Measurements from ENCODE around the gene RPL13A.
"Not testable (repeated sequence)": the region's sequence is repeated elsewhere in the genome, so short reads cannot be mapped to it uniquely, and the experiment has no call there.

Gene RPL13A

GRCh38 chr19:49487277-49488045 is at the start of gene RPL13A:
Gene RPL13A, plus strand, starts transcription at chr19:49487608. Its CDS starts 22 bp downstream, at chr19:49487630.
- peak; percentile 93 for DNase-seq

- DNase-seq = no peak
Measured at GRCh38 chr19:49438261-49438660, 49.1 kb upstream of the RPL13A start.

DNA sequence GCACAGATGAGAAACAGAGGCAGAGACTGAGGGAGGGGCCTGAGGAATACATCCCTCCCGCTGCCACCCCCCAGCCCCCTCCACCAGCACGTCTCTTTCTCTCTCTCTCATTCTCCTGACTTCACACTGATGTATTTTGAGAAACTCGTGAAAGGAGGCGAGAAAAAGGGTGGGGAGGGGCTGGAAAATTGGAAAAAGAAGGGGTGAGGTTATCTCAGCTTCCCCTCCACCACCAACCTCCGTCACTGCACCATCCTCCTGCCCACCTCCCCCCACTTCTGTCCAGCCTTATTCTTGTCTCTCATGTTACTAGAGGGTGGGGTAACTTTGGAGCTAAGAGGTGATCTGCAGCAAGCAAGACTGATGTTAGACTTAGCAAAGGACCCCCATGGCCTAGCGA is 47.6 kb upstream of the RPL13A start:
- DNase-seq = no peak

DNA sequence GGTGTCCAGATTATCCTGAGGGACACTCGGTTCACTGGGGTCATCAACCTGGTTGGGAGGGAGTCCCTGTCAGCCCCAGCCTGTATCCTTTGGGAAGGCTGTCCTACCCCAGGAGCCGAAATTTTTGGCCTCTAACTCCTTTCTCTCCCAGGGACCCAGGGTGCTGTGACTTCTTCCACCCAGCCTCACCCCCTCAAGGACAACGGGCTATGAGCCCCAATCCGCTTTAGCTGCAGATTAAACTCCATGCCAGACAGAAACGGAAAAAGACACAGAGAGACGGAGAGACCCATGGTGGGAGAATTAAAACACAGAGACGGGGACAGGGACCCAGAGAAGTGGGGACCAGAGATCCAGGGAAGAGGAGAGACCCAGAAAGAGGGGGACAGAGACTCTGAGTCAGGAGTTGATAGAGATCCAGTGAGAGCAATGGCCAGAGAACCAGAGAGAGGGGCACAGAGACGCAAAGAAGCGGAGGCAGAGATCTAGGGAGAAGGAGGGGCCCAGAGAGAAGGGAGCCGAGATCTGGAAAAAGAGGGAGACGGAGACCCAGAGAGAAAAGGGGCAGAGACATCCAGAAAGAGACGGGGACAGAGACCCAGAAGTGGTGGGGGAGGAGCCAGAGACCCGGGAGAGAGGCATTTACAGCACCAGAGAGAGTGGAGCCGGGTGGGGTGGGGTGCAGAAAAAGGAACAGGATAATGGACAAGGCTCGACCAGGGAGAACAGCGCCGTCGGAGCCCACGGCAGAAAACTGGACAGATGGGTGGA is 46.8 kb upstream of the RPL13A start:
- DNase-seq = no peak

DNA sequence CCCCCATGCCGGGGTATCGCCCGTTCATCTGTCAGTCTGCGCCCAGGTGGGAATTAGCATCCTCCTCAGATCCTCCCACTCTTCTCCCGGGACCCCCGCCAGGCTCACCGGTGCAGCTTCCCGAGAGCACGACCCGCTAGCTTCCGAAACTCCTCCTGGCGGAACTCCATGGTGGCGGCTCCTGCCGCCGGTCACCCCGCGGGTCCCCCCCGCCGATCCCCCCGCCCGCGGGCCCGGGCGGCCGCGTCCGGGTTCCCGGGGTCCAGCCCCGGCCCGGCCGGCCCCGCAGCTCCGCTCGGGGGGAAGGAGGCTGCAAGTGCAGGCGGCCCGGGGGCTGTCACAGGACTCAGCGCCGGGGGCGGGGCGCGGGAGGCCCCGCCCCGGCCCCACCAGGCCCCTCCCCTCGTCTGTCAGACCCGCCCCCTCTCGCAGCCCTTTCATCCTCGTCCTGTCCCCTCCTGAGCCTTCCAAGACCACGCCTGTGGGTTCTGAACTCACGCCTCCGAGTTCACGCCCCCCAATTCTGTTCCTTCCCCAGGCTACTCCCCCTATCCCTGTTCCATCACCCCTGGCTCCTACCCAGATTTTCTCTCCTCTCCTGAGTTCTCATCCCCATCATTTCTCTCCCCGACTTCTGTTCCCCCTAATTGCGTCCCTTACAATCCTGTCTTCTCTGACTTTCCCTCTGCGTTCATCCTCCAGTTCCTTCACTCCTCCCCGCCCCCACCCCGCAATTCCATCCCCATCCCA is 46.0 kb upstream of the RPL13A start, which contains the start of gene SLC17A7:
Gene SLC17A7 (minus strand): TSS at position 318 of the 750 bp plus-strand sequence. CDS start 148 bp downstream, at position 170.
- DNase-seq = peak; percentile 20

- DNase-seq = no peak
Measured at GRCh38 chr19:49441960-49442350, 45.5 kb upstream of the RPL13A start.

DNA sequence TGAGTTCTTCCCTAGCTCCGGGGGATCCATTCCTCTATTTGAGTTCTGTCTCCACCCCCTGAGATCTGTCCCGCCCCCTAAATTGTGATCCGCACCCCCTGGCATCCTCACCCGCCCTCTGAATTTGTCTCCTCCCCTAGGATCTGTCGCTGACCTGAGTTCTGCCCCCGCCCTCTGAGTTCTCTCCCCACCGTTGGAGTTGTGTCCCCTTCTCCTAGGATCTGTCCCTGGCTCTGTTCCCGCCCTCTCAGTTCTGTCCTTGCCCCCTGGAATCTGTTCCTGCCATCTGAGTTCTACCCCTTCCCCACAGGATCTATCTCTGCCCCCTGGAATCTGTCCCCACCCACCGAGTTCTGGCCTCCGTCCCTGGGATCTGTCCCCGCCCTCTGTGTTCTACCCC is 45.1 kb upstream of the RPL13A start:
- DNase-seq = no peak

DNA sequence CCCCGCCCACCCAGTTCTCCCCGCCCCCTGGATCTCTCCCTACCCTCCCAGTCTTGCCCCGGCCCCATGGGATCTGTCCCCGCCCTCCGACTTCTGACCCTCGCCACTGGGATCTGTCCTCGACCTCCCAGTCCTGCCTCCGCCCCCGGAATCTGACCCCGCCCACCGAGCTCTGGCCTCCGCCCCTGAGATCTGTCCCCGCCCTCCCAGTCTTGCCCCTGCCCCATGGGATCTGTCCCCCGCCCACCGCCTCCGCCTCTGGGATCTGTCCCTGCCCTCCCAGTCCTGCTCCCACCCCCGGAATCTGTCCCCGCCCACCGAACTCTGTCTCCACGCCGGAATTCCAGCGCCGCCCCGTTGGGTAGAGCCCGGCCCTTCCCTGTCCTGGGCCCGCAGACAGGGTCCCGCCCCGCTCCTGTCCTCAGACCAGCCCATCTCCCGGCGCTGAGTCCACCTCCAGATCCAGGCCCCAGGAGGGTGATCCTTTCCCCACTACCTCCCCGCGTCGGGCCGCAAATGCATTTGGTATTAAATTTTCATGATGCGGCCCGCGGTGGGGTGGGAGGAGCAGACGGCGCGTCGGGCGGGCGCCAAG is 44.5 kb upstream of the RPL13A start:
- DNase-seq = peak; percentile 48

DNA sequence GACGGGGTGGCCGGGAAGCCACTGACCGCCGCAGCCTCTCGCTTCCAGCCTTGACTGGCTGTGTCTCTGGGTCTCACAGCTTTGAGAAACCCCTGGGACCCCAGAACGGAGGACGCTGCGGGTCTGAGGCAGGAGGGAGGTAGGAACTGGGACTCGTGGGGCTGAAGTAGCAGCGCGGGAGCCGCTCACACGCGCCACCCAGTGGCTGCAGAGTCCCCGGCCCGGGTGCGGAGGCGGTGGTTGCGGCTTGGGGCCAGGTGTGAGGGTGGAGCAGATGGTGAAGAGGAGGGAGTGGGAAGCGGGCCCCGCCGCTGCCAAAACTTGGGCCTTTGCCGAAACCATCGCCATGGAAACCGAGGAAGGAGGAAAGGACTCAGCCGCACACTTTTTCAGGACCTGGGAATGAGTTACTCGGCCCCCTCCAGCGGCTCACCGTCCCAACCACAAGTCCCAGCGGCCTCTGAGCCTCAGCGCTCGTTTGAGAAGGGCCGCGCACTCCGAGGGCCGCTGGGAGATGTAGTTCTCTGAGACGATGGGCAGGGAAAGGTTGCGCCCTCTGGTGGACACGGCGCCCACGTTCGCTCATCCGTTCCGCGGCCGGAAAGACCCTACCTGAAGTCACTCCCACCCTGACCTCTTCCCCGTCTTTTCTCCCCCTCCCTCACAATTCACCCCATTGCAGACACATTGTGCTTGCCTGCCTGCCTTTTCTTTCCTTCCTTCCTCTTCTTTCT is 43.9 kb upstream of the RPL13A start:
- DNase-seq = peak; percentile 83

DNA sequence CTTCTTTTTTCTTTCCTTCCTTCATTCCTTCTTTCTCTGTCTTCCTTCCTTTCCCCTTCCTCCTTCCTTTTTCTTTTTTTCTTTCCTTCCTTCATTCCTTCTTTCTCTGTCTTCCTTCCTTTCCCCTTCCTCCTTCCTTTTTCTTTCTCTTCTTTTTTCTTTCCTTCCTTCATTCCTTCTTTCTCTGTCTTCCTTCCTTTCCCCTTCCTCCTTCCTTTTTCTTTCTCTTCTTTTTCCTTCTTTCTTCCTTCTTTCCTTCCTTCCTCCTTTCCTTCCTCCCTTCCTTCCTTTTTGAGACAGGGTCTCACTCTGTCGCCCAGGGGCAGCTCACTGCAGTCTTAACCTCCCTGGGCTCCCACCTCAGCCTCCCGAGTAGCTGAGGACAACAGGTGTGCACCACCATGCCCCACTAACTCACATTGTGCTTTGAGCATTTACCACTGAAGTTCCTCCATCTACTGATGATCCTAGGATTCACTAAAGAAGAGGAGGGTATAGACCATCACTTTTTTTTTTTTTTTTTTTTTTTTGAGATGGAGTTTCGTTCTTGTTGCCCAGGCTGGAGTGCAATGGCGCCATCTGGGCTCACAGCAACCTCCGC is 43.2 kb upstream of the RPL13A start:
- not testable (repeated sequence) for DNase-seq

DNA sequence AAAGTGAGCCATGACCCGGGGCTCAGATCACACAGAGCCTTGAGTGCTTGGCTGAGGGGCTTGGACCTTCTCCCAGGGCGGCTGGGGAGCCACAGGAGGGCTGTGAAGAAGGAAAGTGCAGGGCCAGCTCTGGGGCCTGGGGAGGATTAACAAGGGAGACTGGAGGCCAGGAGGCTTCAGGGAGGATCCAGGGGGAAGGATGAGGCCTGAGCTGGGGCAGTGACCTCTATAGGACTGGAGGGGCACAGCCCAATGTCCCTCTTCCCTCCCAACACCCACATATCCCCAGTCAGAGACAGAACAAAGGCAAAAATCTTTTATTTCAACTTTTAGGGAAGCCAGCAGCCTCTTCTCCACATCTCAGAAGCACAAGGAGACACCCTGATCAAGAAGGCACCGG is 41.4 kb upstream of the RPL13A start:
- no peak for DNase-seq

DNA sequence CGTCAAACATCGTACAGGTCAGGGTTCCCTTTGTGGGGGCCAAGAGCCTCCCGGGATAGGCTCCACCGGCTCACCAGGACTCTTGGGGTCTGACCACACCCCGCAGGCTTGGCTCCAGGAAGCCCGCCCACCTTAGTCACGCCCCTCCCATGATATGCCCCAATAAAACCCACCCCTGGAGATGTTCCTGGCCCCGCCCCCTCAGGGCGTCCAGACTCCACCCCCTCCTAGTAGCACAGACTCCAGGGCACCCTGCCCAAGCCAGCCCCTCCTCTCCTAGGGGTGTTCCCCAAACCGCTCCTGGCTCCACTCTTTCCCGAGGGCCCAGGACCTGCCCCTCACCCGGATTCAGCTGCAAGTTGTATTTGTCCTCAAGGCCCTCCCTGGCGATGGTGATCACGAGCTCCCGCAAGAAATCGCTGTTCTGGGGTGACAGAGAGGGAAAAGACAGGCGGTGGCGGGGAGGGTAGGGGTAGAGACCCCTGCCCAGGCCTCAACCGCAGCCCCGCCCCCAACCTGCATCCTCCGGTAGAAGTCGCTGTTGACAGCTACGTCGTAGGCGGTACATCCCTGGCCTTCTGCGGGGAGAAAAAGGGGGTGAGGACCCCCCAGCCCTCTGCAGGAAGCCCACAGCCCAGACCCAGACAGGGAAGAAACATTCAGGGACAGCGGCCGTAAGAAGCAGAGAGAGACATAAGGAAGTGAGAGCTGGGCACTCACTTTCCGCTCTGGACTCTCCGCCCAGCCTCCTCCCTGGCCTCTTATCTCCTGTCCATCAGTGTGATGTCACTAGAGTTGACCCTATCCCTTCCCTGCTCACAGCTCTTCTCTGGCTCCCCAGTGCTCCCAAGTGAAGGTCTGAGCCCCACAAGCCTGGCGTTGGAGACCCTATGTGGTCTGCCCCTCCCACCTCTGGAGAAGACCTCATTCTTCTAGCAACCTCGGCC is 39.6 kb upstream of the RPL13A start:
- no peak for DNase-seq

DNA sequence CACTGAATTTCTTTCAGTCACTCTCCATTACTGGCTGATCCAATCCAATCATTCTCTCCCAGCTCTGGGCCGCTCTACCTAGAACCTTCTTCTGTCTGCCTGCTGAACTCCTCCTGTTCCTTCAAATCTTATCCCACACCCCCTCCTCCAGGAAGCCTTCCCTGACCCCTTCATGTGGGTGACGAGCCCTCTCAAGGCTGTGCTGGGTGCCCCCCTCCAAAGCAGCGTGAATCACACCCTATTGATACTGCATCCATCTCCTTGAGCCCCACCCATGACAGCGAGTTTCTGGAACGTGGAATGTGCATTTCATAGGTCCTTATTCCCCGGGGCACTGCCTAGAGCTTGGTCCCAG is 39.0 kb upstream of the RPL13A start:
- no peak for DNase-seq

GRCh38 chr19:49450405-49450804 is 37.0 kb upstream of the RPL13A start:
- DNase-seq = no peak

DNA sequence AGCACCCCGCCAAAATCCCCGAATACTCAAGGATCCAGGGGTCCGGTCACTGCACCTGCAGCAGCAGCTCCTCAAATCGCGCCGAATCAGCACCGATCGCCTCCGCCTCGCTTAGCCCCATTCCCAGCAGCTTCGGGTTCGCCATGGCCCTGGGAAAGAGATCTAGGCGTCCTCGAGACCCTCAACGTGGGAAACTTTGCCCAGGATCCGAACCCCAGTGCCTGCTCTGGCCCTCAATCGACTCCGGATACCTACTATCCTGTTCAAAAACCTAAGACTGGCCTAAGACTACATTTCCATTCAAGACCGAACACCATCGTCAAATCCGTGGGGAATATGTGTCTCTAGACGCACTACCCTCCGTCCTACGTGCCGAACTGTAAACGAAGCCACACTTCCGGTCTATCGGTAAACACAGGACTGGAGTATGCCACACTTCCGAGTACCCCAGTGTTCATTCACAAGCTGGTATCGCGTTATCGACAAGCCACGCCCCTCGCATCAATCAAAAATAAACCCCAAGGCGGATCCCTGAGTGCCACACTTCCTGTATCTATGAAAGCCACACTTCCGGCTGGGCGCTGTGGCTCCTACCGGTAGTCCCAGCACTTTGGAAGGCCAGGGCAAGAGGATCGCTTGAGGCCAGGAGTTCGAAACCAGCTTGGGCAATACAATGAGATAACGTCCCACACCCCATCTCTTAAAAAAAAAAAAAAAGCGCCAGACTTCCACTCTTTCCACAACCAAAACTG is 35.8 kb upstream of the RPL13A start, which contains the start of gene PIH1D1:
Gene PIH1D1 (minus strand): TSS at position 385 of the 752 bp plus-strand sequence. CDS start 240 bp downstream, at position 145.
- DNase-seq = peak; percentile 94

GRCh38 chr19:49453013-49453756 is 34.2 kb upstream of the RPL13A start, which contains the start of gene ALDH16A1:
Gene ALDH16A1, plus strand, starts transcription at chr19:49453225. Its CDS starts 107 bp downstream, at chr19:49453332.
- peak; percentile 95 for DNase-seq

DNA sequence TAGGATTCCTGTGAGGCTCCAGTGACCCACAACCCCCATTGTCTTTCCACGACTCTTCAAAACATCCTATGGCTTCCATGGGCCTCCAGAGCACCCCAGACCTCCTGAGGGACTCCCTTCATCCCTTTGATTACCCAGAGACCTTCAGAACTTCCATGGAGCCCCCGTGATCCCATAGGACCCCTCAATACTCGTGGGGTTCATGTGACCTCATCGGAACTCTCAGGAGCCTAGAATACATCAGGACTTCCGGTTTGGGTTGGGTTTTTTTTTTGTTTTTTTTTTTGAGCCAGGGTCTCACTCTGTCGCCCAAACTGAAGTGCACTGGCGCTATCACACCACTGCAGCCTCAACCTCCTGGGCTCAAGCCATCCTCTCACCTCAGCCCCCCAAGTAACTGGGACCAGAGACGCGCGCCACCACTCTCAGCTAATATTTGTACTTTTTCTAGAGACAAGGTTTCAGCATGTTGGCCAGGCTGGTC is 33.6 kb upstream of the RPL13A start:
- DNase-seq = no peak

GRCh38 chr19:49455773-49456172 is 31.6 kb upstream of the RPL13A start:
- DNase-seq = no peak

- DNase-seq = no peak
Measured at GRCh38 chr19:49456326-49456725, 31.1 kb upstream of the RPL13A start.
